NCI-H2171 (cell line): Measurements from ENCODE around the gene ELAVL1.

ENCODE experiments used
- DNase-seq: peaks from one replicate; lab custom pipeline; 2025; lab: John Stamatoyannopoulos, UW

The ELAVL1 gene

GRCh38 chr19:7910321-7911161, 94.9 kb downstream of the ELAVL1 start:
- no peak for DNase-seq

GRCh38 chr19:7909471-7910067, 95.9 kb downstream of the ELAVL1 start:
- no peak for DNase-seq

GRCh38 chr19:7908742-7909461, 96.5 kb downstream of the ELAVL1 start:
- no peak for DNase-seq
